NK-92 (cell line): ENCODE measurements around the gene FXYD7.
"Not testable (repeated sequence)": the region's sequence is repeated elsewhere in the genome, so short reads cannot be mapped to it uniquely, and the experiment has no call there.

Experiments
- DNase-seq: peaks from one replicate; lab custom pipeline; 2025; ENCODE audit not compliant: unreplicated experiment; lab: John Stamatoyannopoulos, UW

Gene FXYD7

GRCh38 chr19:35194012-35194984 lies 51.2 kb downstream of the FXYD7 start:
- no peak for DNase-seq

GRCh38 chr19:35195830-35196229 lies 52.8 kb downstream of the FXYD7 start:
- DNase-seq: no peak

GRCh38 chr19:35196861-35197260 lies 53.8 kb downstream of the FXYD7 start:
- DNase-seq: not testable (repeated sequence)

- no peak for DNase-seq
Observed at GRCh38 chr19:35199481-35199880, 56.4 kb downstream of the FXYD7 start.

- no peak for DNase-seq
Observed at GRCh38 chr19:35202722-35203688, 60.0 kb downstream of the FXYD7 start.
